CD14-positive monocyte (primary cell): ENCODE data around the gene RNF31. TPM values are rescaled to one million over a fixed set of nuclear protein-coding genes. Genes with fewer than 3 reads are reported as not detected.
A peak's percentile ranks its signal among the peaks of the same experiment; 100 is the strongest.

ENCODE experiments used
- DNase-seq, 3 donors: peaks; one replicate each; pipeline ENCODE4 v3.0.0-alpha.2; 2011 to 2022
- H2AFZ ChIP-seq: 2 replicates; pipeline ENCODE4 v1.6.0; 2012; ENCODE audit warnings: mild to moderate bottlenecking, low read depth, low read length, inconsistent platforms; ENCODE audit not compliant: insufficient read depth, poor library complexity, severe bottlenecking
- H3K27ac ChIP-seq, 2 donors: 1 replicate in 1 of 2; 2 replicates in 1 of 2; pipeline ENCODE4 v1.5.1; 2012 to 2013; ENCODE audit warnings: low read length in 2 of 2, control low read depth in 1 of 2, inconsistent platforms in 1 of 2, low read depth in 1 of 2, mild to moderate bottlenecking in 1 of 2
- H3K27me3 ChIP-seq, 2 donors: one replicate each; pipeline versions ENCODE4 v1.6.0 to v1.6.1; 2011 to 2013; ENCODE audit warnings: low read length in 2 of 2; ENCODE audit not compliant: control insufficient read depth in 2 of 2, insufficient read depth in 2 of 2
- H3K36me3 ChIP-seq, 2 donors: replicated peaks in 1 of 2; 1 replicate in 1 of 2; 2 replicates in 1 of 2; pipeline versions ENCODE4 v1.5.1 to v1.6.1; 2012 to 2013; ENCODE audit warnings: low read length in 2 of 2, control low read depth in 1 of 2, inconsistent platforms in 1 of 2, mild to moderate bottlenecking in 1 of 2; ENCODE audit not compliant: insufficient read depth in 2 of 2, control insufficient read depth in 1 of 2
- H3K4me1 ChIP-seq, 2 donors: 1 replicate in 1 of 2; 2 replicates in 1 of 2; pipeline versions ENCODE4 v1.5.1 to v1.6.1; 2012 to 2013; ENCODE audit warnings: low read length in 2 of 2, control low read depth in 1 of 2, inconsistent platforms in 1 of 2, mild to moderate bottlenecking in 1 of 2, moderate library complexity in 1 of 2; ENCODE audit not compliant: insufficient read depth in 2 of 2, control insufficient read depth in 1 of 2
- H3K4me2 ChIP-seq: replicated peaks from 2 replicates; pipeline ENCODE3; 2012; ENCODE audit warnings: low read length, moderate library complexity, mild to moderate bottlenecking; ENCODE audit not compliant: poor library complexity, severe bottlenecking; ENCODE audit errors: extremely low read depth
- H3K4me3 ChIP-seq, 3 experiments: fragments of 200-600 bp in 1 of 3; sonication (generic) in 1 of 3; replicated peaks in 1 of 3; 1 replicate in 2 of 3; 2 replicates in 1 of 3; pipeline ENCODE4 v1.5.1; 2011 to 2013; ENCODE audit warnings: low read length in 3 of 3, mild to moderate bottlenecking in 3 of 3, control low read depth in 2 of 3, low read depth in 2 of 3, inconsistent platforms in 1 of 3, moderate library complexity in 1 of 3
- H3K79me2 ChIP-seq: 2 replicates; pipeline ENCODE4 v1.6.0; 2012; ENCODE audit warnings: mild to moderate bottlenecking, control low read depth, inconsistent platforms, low read length, moderate library complexity; ENCODE audit not compliant: insufficient read depth
- H3K9ac ChIP-seq: 2 replicates; pipeline ENCODE4 v1.6.0; 2017; ENCODE audit warnings: low read length, mild to moderate bottlenecking; ENCODE audit not compliant: insufficient read depth, poor library complexity, severe bottlenecking
- H3K9me3 ChIP-seq, 2 donors: replicated peaks in 1 of 2; 1 replicate in 1 of 2; 2 replicates in 1 of 2; pipeline versions ENCODE4 v1.5.1 to v1.6.1; 2012 to 2013; ENCODE audit warnings: low read length in 2 of 2, control low read depth in 1 of 2; ENCODE audit not compliant: control insufficient read depth in 1 of 2, insufficient read depth in 1 of 2
- H4K20me1 ChIP-seq: 2 replicates; pipeline ENCODE4 v1.6.0; 2012; ENCODE audit warnings: mild to moderate bottlenecking, low read length, control low read depth, moderate library complexity; ENCODE audit not compliant: insufficient read depth
- H3K27ac Mint-ChIP-seq, 7 donors: one replicate each; pipeline ENCODE4 v1.8.0; 2020; ENCODE audit warnings: mild to moderate bottlenecking in 7 of 7, mixed read lengths in 7 of 7, moderate library complexity in 6 of 7, inconsistent platforms in 2 of 7
- H3K27me3 Mint-ChIP-seq, 3 donors: one replicate each; pipeline ENCODE4 v1.8.0; 2021 to 2022; ENCODE audit warnings: low read depth in 3 of 3, mild to moderate bottlenecking in 3 of 3, mixed read lengths in 3 of 3, moderate library complexity in 3 of 3, inconsistent platforms in 1 of 3
- H3K36me3 Mint-ChIP-seq, 2 donors: one replicate each; pipeline ENCODE4 v1.8.0; 2020; ENCODE audit warnings: mixed read lengths in 2 of 2, inconsistent platforms in 1 of 2, mild to moderate bottlenecking in 1 of 2
- H3K4me1 Mint-ChIP-seq: one replicate; pipeline ENCODE4 v1.8.0; 2020; ENCODE audit warnings: mild to moderate bottlenecking, mixed read lengths
- H3K4me3 Mint-ChIP-seq, 2 donors: one replicate each; pipeline ENCODE4 v1.8.0; 2020; ENCODE audit warnings: mild to moderate bottlenecking in 2 of 2, mixed read lengths in 2 of 2, moderate library complexity in 1 of 2
- H3K9me3 Mint-ChIP-seq, 7 donors: one replicate each; pipeline ENCODE4 v1.8.0; 2020 to 2022; ENCODE audit warnings: mixed read lengths in 7 of 7, mild to moderate bottlenecking in 6 of 7, moderate library complexity in 6 of 7, inconsistent platforms in 2 of 7
- WGBS: methylation state at CpG from one replicate; pipeline ENCODE4 v1.1.5; 2013; ENCODE audit warnings: missing lambda C conversion rate; ENCODE audit not compliant: insufficient coverage; 5-methylcytosine and 5-hydroxymethylcytosine counted together
- intact Hi-C, 2 donors: fragments of 100-400 bp; cut with micrococcal nuclease; formaldehyde crosslinking; loops; one replicate each; pipeline versions ENCODE4 v1.15.0 to v1.15.1; 2023
- polyA plus RNA-seq, 3 donors: library from polyadenylated mRNA; depleted of rRNA in 1 of 3; unstranded in 2 of 3; stranded (reverse) in 1 of 3; fragments of 300-500 nt in 2 of 3; fragments of >200 nt in 1 of 3; fragmentation: Illumina TruSeq in 2 of 3; gene quantifications; 1 replicate in 2 of 3; 2 replicates in 1 of 3; pipeline ENCODE4 v1.2.3, GENCODE V29; 2012 to 2021
- small RNA-seq: library from RNA; depleted of rRNA; stranded (forward); fragments of <200 nt; gene quantifications from one replicate; pipeline ENCODE3, GENCODE V24; 2012; ENCODE audit warnings: low read depth; ENCODE audit not compliant: insufficient read length
- TF ChIP-seq, protein P1 (sequence below): fragments of 200-600 bp; IDR thresholded peaks from one replicate; pipeline ENCODE4 v1.8.0; 2022; ENCODE audit warnings: antibody characterized with exemption, mild to moderate bottlenecking

RNF31 gene
- polyA plus RNA-seq, 3 donors = 30.7 to 63.2 (median 36.8) TPM

DNA sequence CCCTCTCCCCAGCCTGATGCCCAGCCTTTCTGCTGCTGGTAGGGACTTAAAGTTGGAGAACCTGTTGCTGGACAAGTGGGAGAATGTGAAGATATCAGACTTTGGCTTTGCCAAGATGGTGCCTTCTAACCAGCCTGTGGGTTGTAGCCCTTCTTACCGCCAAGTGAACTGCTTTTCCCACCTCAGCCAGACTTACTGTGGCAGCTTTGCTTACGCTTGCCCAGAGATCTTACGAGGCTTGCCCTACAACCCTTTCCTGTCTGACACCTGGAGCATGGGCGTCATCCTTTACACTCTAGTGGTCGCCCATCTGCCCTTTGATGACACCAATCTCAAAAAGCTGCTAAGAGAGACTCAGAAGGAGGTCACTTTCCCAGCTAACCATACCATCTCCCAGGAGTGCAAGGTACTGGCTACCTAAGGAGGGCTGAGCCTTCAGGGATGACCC lies 59.8 kb downstream of the RNF31 start:
- WGBS = 98% methylated on average over 5 of the region's 5 CpGs
- TF ChIP-seq, protein P1, sequence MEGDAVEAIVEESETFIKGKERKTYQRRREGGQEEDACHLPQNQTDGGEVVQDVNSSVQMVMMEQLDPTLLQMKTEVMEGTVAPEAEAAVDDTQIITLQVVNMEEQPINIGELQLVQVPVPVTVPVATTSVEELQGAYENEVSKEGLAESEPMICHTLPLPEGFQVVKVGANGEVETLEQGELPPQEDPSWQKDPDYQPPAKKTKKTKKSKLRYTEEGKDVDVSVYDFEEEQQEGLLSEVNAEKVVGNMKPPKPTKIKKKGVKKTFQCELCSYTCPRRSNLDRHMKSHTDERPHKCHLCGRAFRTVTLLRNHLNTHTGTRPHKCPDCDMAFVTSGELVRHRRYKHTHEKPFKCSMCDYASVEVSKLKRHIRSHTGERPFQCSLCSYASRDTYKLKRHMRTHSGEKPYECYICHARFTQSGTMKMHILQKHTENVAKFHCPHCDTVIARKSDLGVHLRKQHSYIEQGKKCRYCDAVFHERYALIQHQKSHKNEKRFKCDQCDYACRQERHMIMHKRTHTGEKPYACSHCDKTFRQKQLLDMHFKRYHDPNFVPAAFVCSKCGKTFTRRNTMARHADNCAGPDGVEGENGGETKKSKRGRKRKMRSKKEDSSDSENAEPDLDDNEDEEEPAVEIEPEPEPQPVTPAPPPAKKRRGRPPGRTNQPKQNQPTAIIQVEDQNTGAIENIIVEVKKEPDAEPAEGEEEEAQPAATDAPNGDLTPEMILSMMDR = no peak
- no peak overlapping the region for H2AFZ ChIP-seq
- H3K4me1 ChIP-seq = peaks cover 0 to 2% of the 10 kb centered on the region in 2 donors
- peaks cover 78 to 83% of the 10 kb centered on the region in 2 donors for H3K36me3 Mint-ChIP-seq
- peak overlapping the region in 1 of 2 donors; percentile 31 for H3K27ac ChIP-seq
- peaks cover 63 to 90% of the 10 kb centered on the region in 2 donors for H3K36me3 ChIP-seq
- peaks cover 23% of the 10 kb centered on the region for H3K79me2 ChIP-seq
- H3K4me3 ChIP-seq = no peak overlapping the region
- no peaks in the 10 kb centered on the region for H3K27me3 Mint-ChIP-seq
- peaks cover 0 to 2% of the 10 kb centered on the region in 2 donors for H3K9me3 ChIP-seq
- no peak overlapping the region for H3K9ac ChIP-seq
- peak overlapping the region in 4 of 7 donors; percentile 1 to 72 (median 36) for H3K27ac Mint-ChIP-seq
- H3K4me3 Mint-ChIP-seq = no peak overlapping the region
- intact Hi-C loops = no loop called here
- H3K27me3 ChIP-seq = no peaks in the 10 kb centered on the region
- H3K4me2 ChIP-seq = no peak overlapping the region
- peaks cover 12% of the 10 kb centered on the region for H3K4me1 Mint-ChIP-seq
- peaks cover 0 to 11% (median 6%) of the 10 kb centered on the region in 7 donors for H3K9me3 Mint-ChIP-seq
- DNase-seq = no peak
- H4K20me1 ChIP-seq = peaks cover 38% of the 10 kb centered on the region

- H3K4me1 ChIP-seq = peaks cover 4 to 7% of the 10 kb centered on the region in 2 donors
- no peak overlapping the region for H3K9ac ChIP-seq
- peaks cover 63 to 85% of the 10 kb centered on the region in 2 donors for H3K36me3 ChIP-seq
- peak overlapping the region in 1 of 2 donors; percentile 31 for H3K27ac ChIP-seq
- no peak overlapping the region for H3K27ac Mint-ChIP-seq
- peaks cover 38% of the 10 kb centered on the region for H4K20me1 ChIP-seq
- no peaks in the 10 kb centered on the region for H3K27me3 Mint-ChIP-seq
- no peaks in the 10 kb centered on the region for H3K27me3 ChIP-seq
- WGBS = 100% methylated on average over 2 of the region's 2 CpGs
- peaks cover 16% of the 10 kb centered on the region for H3K4me1 Mint-ChIP-seq
- intact Hi-C loops = no loop called here
- no peak for DNase-seq
- peaks cover 73 to 78% of the 10 kb centered on the region in 2 donors for H3K36me3 Mint-ChIP-seq
- H3K9me3 ChIP-seq = peaks cover 0 to 2% of the 10 kb centered on the region in 2 donors
- H3K4me3 ChIP-seq = no peak overlapping the region
- H3K9me3 Mint-ChIP-seq = peaks cover 0 to 8% (median 4%) of the 10 kb centered on the region in 7 donors
- no peak overlapping the region for H2AFZ ChIP-seq
- no peak overlapping the region for H3K4me2 ChIP-seq
- peaks cover 26% of the 10 kb centered on the region for H3K79me2 ChIP-seq
- no peak overlapping the region for H3K4me3 Mint-ChIP-seq
- TF ChIP-seq, protein P1 = no peak
Measured at GRCh38 chr14:24207625-24208024, 60.3 kb downstream of the RNF31 start.

Small RNA genes lying within 50 kb of the gene (small RNA-seq; reads per million reads assigned to genes)
- gene AL136295.4 (not detected), gene CHMP4A (not detected), gene IPO4 (not detected), gene IRF9 (not detected), gene RNA5SP383 (not detected)

Other genes starting within 250 kb of the RNF31 start
- gene DHRS4, start 193.7 kb upstream of the RNF31 start, polyA plus RNA-seq = 10 to 100 TPM; 40.4 to 68.1 (median 63.2) TPM
- gene DHRS4L2, start 158.6 kb upstream of the RNF31 start, polyA plus RNA-seq = 10 to 100 TPM; 22.1 to 46.6 (median 42.6) TPM
- gene CARMIL3, start 95.5 kb upstream of the RNF31 start, polyA plus RNA-seq = 1 to 10 TPM in 1 of 3 donors, not detected in 2; 1.0 TPM
- not detected for gene CPNE6, start 75.9 kb upstream of the RNF31 start, polyA plus RNA-seq
- gene PCK2, start 53.2 kb upstream of the RNF31 start, polyA plus RNA-seq = 10 to 100 TPM; 29.9 to 34.2 (median 31.3) TPM
- gene DCAF11, start 32.7 kb upstream of the RNF31 start, polyA plus RNA-seq = 10 to 100 TPM; 45.6 to 56.6 (median 48.8) TPM
- 1 to 10 TPM; 1.1 to 1.5 (median 1.3) TPM for gene NRL, start 32.5 kb upstream of the RNF31 start, polyA plus RNA-seq
- 1 to 10 TPM in 1 of 3 donors, not detected in 2; 2.1 TPM for gene FITM1, start 16.8 kb upstream of the RNF31 start, polyA plus RNA-seq
- gene PSME1, start 11.3 kb upstream of the RNF31 start, polyA plus RNA-seq = 100 to 1,000 TPM; 435 to 759 (median 729) TPM
- 1 to 10 TPM; 6.4 to 9.4 (median 8.5) TPM for gene EMC9, start 5.9 kb upstream of the RNF31 start, polyA plus RNA-seq
- gene PSME2, start 888 bp upstream of the RNF31 start, polyA plus RNA-seq = 100 to 1,000 TPM; 237 to 593 (median 579) TPM
- 100 to 1,000 TPM in 1 of 3 donors, 10 to 100 TPM in 2; 44.7 to 208 (median 56.0) TPM for gene IRF9, start 13.8 kb downstream of the RNF31 start, polyA plus RNA-seq
- 10 to 100 TPM in 1 of 3 donors, 1 to 10 TPM in 2; 1.4 to 46.4 (median 2.3) TPM for gene REC8, start 24.6 kb downstream of the RNF31 start, polyA plus RNA-seq
- 10 to 100 TPM in 1 of 3 donors, 1 to 10 TPM in 2; 4.1 to 14.2 (median 4.3) TPM for gene IPO4, start 41.3 kb downstream of the RNF31 start, polyA plus RNA-seq
- 10 to 100 TPM; 14.6 to 56.0 (median 51.1) TPM for gene TM9SF1, start 47.9 kb downstream of the RNF31 start, polyA plus RNA-seq
- under 1 TPM in 2 of 3 donors, not detected in 1; 0.07 to 0.13 TPM for gene TSSK4, start 58.2 kb downstream of the RNF31 start, polyA plus RNA-seq
- gene CHMP4A, start 66.0 kb downstream of the RNF31 start, polyA plus RNA-seq = 100 to 1,000 TPM in 2 of 3 donors, 10 to 100 TPM in 1; 99.0 to 128 (median 102) TPM
- 10 to 100 TPM; 17.5 to 49.6 (median 37.5) TPM for gene MDP1, start 68.6 kb downstream of the RNF31 start, polyA plus RNA-seq
- 100 to 1,000 TPM; 164 to 335 (median 306) TPM for gene NEDD8, start 84.9 kb downstream of the RNF31 start, polyA plus RNA-seq
- gene GMPR2, start 85.4 kb downstream of the RNF31 start, polyA plus RNA-seq = 10 to 100 TPM; 84.4 to 84.7 (median 84.5) TPM
- 100 to 1,000 TPM in 2 of 3 donors, 10 to 100 TPM in 1; 63.6 to 151 (median 137) TPM for gene TINF2, start 95.1 kb downstream of the RNF31 start, polyA plus RNA-seq
- 1 to 10 TPM in 1 of 3 donors, not detected in 2; 7.8 TPM for gene TGM1, start 115.7 kb downstream of the RNF31 start, polyA plus RNA-seq
- gene RABGGTA, start 124.1 kb downstream of the RNF31 start, polyA plus RNA-seq = 100 to 1,000 TPM in 1 of 3 donors, 10 to 100 TPM in 2; 34.5 to 125 (median 35.4) TPM
- gene DHRS1, start 152.3 kb downstream of the RNF31 start, polyA plus RNA-seq = 10 to 100 TPM; 31.6 to 49.4 (median 48.8) TPM
- gene NOP9, start 152.4 kb downstream of the RNF31 start, polyA plus RNA-seq = 10 to 100 TPM in 1 of 3 donors, 1 to 10 TPM in 2; 1.2 to 16.6 (median 1.3) TPM
- gene CIDEB, start 160.5 kb downstream of the RNF31 start, polyA plus RNA-seq = 100 to 1,000 TPM in 1 of 3 donors, 10 to 100 TPM in 2; 36.4 to 126 (median 63.8) TPM
- 10 to 100 TPM in 1 of 3 donors, 1 to 10 TPM in 2; 2.7 to 25.1 (median 2.9) TPM for gene LTB4R2, start 162.6 kb downstream of the RNF31 start, polyA plus RNA-seq
- gene LTB4R, start 164.0 kb downstream of the RNF31 start, polyA plus RNA-seq = 10 to 100 TPM; 51.5 to 98.5 (median 87.3) TPM
- gene ADCY4, start 187.6 kb downstream of the RNF31 start, polyA plus RNA-seq = 10 to 100 TPM in 1 of 3 donors, under 1 TPM in 2; 0.69 to 11.9 (median 0.70) TPM
- 10 to 100 TPM; 11.7 to 69.6 (median 11.8) TPM for gene RIPK3, start 192.5 kb downstream of the RNF31 start, polyA plus RNA-seq
- not detected for gene NFATC4, start 220.7 kb downstream of the RNF31 start, polyA plus RNA-seq